GM04503 (cell line): ENCODE data around the gene TRPC4AP.

Source experiments
- DNase-seq: peaks from one replicate; pipeline ENCODE4 v3.0.0-alpha.2; 2012; ENCODE audit warnings: low read depth

The TRPC4AP gene

GRCh38 chr20:35000922-35001595 is 91.5 kb downstream of the TRPC4AP start:
- no peak for DNase-seq

DNA sequence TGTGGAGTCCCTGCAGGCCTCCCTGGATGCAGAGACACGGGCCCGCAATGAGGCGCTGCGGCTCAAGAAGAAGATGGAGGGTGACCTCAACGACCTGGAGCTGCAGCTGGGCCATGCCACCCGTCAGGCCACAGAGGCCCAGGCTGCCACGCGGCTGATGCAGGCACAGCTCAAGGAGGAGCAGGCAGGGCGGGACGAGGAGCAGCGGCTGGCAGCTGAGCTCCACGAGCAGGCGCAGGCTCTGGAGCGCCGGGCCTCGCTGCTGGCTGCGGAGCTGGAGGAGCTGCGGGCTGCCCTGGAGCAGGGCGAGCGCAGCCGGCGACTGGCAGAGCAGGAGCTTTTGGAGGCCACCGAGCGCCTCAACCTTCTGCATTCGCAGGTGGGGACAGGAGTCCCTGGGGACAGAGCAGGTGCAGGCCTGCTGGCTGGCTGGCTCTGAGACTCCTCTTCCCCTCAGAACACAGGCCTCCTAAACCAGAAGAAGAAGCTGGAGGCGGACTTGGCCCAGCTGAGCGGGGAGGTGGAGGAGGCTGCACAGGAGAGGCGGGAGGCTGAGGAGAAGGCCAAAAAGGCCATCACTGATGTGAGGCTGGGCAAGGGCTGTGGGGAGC is 92.2 kb downstream of the TRPC4AP start:
- no peak for DNase-seq

GRCh38 chr20:34999782-35000181 is 92.8 kb downstream of the TRPC4AP start:
- no peak for DNase-seq

- no peak for DNase-seq
These were observed 93.6 kb downstream of the TRPC4AP start for GRCh38 chr20:34999021-34999451.

- DNase-seq, result no peak
These were observed 94.2 kb downstream of the TRPC4AP start for GRCh38 chr20:34998331-34998950.

GRCh38 chr20:34997774-34998173 is 94.8 kb downstream of the TRPC4AP start:
- DNase-seq, result no peak

GRCh38 chr20:34997131-34997561 is 95.5 kb downstream of the TRPC4AP start:
- DNase-seq, result no peak

- DNase-seq, result no peak
These were observed 96.2 kb downstream of the TRPC4AP start for GRCh38 chr20:34996243-34997028.

DNA sequence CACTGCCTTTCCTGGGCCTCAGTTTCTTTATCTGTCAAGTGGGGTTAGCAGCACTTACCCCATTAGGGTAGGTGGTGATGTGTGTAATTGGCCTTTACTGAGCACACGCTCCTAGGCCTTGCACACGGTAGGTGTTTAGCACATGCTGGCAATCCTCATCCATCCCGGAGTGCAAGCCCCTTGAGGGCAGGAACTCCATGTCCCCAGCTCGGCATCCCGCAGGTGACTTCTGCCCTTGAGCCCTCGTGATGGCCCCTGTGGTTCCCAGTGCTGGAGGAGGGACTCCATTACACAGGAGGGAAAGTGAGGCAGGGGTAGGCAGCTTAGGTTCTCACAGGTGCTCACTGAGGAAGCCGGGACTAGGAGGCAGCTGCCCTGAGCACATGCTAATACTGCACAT is 96.9 kb downstream of the TRPC4AP start:
- no peak for DNase-seq

GRCh38 chr20:34995192-34995591 is 97.4 kb downstream of the TRPC4AP start:
- no peak for DNase-seq

GRCh38 chr20:34994509-34995131 is 98.0 kb downstream of the TRPC4AP start:
- no peak for DNase-seq

DNA sequence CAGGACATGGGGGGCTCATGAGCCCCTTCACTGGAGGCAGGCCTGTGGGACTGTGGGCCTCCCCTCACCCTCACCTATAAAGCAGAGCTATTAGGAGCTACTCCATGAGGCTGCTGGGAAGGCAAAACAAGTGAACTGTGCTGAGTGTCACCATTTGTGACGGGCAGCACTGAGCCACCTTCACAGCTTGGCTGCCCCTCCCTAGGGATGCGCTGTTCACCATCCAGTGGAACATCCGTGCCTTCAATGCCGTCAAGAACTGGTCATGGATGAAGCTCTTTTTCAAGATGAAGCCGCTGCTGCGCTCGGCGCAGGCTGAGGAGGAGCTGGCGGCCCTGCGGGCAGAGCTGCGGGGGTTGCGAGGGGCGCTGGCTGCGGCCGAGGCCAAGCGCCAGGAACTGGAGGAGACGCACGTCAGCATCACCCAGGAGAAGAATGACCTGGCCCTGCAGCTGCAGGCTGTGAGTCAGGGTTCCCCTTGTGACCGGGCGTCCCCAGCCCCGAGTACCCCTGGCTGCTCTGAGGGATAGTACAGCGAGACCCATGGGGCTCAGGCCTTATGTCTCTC is 98.6 kb downstream of the TRPC4AP start:
- no peak for DNase-seq

GRCh38 chr20:34992751-34993417 is 99.7 kb downstream of the TRPC4AP start:
- no peak for DNase-seq

DNA sequence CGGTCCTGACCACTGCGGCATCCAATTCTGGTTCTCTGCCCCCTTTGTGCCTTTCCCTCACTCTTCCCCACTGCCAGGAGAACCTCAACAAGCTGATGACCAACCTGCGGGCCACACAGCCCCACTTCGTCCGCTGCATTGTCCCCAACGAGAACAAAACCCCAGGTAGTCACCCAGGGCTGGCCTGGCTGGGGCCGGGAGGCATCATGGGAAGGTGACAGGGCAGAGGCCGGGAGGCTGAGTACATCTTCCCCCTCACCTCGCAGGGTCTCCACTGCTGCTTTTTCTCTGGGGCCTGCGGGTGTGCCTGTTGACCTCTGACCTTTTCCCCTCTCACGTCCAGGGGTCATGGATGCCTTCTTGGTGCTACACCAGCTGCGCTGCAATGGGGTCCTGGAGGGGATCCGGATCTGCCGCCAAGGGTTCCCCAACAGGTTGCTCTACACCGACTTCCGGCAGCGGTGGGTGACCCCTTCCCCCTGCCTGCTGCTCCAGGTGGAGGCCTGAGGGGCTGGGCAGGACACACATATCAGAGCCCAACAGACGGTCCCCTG is 101.9 kb downstream of the TRPC4AP start:
- DNase-seq, result no peak

DNA sequence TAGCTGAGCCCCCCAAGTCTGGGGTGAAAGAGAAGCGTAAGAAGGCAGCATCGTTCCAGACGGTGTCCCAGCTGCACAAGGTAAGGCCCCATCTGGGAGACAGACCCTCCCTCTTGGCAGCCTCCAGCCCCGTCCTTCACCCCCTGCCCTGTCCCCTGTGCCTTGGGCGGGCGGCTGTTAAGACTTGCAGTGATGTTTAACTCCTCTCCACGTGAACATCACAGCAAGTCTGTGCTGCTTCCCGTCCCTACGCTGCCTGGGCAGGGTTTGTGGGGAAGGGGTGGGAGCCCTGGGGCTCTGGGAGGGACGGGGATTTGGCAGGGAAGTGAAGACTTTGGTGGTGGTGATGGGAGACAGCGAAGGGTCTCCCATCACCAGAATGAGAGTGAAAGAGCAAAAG is 102.4 kb downstream of the TRPC4AP start:
- no peak for DNase-seq

DNA sequence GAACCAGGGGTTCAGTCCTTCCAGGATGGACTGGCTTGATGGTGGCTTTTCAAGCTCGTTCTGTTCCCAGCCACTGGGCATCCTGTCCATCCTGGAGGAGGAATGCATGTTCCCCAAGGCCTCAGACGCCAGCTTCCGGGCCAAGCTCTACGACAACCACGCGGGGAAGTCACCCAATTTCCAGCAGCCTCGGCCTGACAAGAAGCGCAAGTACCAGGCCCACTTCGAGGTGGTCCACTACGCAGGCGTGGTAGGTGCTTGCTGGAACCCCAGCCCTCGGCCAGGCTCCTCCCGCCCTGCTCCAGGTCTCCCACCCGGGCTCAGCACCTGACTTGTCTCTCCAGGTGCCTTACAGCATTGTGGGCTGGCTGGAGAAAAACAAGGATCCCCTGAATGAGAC is 102.9 kb downstream of the TRPC4AP start:
- no peak for DNase-seq

DNA sequence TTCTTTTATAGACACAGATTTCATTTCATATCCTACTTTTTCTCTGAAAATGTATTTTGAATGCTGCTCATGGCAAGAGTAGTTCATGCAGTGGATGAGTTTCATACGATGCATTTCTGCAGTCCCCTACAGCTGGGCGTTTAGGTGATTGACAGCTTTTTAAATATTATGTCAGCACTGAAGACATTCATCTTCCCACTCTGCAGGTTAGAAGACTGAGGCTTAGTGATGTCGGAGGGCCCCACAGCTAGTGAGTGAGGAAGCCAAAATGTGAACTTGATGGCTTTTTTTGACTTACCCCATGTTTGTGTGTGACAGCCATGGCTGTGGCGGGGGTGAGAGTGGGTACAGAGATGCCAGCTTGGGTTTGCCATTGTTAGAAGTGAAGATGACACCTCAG is 103.5 kb downstream of the TRPC4AP start:
- no peak for DNase-seq

DNA sequence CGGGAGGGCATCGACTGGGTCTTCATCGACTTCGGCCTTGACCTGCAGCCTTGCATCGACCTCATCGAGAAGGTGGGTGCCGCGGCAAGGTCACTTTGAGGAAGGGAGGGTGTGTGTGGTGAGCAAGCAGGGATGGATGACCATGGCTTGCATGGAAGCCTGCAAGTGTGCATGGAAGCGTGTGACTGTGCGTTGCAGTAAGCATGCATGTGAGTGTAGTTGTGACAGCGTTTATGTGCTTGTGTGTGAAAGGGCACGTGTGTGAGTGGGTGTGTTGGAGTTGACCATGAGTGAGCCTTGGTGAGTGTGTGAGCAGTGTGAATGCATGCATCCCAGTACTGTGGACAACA is 104.4 kb downstream of the TRPC4AP start:
- DNase-seq, result no peak

DNA sequence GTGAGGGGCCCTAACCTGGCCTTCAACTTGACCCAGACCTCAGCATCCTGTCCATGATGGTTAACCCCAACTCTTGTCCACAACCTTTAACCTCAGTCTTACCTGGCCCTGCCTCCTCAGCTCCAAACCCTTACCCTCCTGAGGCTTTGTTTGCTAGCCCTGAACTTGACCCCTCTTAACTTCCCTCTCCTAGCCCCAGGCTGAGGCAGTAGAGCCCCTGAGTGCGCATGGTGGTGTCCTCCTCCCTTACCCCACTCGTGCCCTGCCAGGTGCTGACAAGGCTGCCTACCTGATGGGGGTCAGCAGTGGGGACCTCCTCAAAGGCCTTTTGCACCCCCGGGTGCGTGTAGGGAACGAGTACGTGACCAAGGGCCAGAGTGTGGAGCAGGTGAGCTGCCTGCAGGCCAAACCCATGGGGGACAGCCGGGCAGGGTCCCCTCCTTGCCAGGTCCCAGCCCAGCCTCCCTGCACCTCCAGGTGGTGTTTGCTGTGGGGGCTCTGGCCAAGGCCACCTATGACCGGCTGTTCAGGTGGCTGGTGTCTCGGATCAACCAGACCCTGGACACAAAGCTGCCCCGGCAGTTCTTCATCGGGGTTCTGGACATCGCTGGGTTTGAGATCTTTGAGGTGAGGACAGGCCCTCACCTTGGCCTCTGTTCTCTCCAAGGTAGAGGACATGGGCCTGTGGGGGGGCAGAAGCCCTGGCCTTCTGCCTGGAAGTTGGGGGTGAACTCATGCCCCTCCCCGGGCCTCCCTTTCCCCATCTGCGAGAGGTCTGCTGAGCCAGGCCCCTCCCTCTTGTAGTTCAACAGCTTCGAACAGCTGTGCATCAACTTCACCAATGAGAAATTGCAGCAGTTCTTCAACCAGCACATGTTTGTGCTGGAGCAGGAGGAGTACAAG is 105.1 kb downstream of the TRPC4AP start:
- no peak for DNase-seq
